H1 (cell line): ENCODE results near the gene CEACAM8. TPM values are rescaled to one million over a fixed set of nuclear protein-coding genes. Genes with fewer than 3 reads are reported as not detected.

ENCODE experiments used
- ATF2 ChIP-seq: IDR thresholded peaks from 2 replicates; pipeline ENCODE4 v1.6.1; 2012; ENCODE audit warnings: low read length, inconsistent platforms
- CEBPB ChIP-seq: IDR thresholded peaks from 2 replicates; pipeline ENCODE4 v1.6.1; 2012; ENCODE audit warnings: low read depth, low read length
- polyA plus RNA-seq, 7 experiments: library from polyadenylated mRNA; depleted of rRNA in 3 of 7; stranded (reverse) in 5 of 7; unstranded in 2 of 7; fragments of >200 nt in 5 of 7; fragments of 200-250 nt in 2 of 7; gene quantifications; 1 replicate in 5 of 7; 2 replicates in 1 of 7; 4 replicates in 1 of 7; pipeline versions ENCODE4 v1.2.1 to v1.2.3, GENCODE V29; 2011 to 2013; ENCODE audit warnings: missing spikeins in 2 of 7, mixed read lengths in 2 of 7
- total RNA-seq: library from RNA; stranded (reverse); fragmentation: NEBNext Ultra II Directional; extraction: Animal tissue kit (Norgen Biotek cat#: 25700); gene quantifications from 2 replicates; pipeline ENCODE4 v1.2.1, GENCODE V29; 2021

CEACAM8 gene
- total and polyA plus RNA-seq, 2 of the 8 experiments (the other 6 are each of a cell fraction or from before 2014, with no cell fraction given): not detected

GRCh38 chr19:42571116-42571515, 23.6 kb downstream of the CEACAM8 start (continued):
- TF ChIP-seq ATF2 (no peak), CEBPB (no peak)
